ENCODE measurements around the gene SERP1.
"Not testable (repeated sequence)": the region's sequence is repeated elsewhere in the genome, so short reads cannot be mapped to it uniquely, and the experiment has no call there.

SERP1 gene

DNA sequence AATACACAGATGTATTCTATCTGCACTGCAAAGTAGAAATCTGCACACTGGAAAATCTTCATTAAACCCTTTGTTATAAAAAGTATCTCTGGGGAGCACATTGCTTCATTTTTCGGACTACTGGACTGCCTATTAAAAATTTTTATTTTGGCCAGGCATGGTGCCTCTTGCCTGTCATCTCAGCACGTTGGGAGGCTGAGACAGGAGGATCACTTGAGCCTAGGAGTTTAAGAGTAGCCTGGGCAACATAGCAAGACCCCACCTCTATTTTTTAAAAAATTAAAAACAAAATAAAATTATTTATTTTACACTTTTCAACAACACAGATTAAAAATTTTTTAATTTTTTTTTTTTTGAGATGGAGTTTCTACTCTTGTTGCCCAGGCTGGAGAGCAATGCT lies 6.0 kb downstream of the SERP1 start:
- DNase-seq (ENCODE audit: extremely low read depth in 1 of 2, low read depth in 1 of 2), result no peak

DNA sequence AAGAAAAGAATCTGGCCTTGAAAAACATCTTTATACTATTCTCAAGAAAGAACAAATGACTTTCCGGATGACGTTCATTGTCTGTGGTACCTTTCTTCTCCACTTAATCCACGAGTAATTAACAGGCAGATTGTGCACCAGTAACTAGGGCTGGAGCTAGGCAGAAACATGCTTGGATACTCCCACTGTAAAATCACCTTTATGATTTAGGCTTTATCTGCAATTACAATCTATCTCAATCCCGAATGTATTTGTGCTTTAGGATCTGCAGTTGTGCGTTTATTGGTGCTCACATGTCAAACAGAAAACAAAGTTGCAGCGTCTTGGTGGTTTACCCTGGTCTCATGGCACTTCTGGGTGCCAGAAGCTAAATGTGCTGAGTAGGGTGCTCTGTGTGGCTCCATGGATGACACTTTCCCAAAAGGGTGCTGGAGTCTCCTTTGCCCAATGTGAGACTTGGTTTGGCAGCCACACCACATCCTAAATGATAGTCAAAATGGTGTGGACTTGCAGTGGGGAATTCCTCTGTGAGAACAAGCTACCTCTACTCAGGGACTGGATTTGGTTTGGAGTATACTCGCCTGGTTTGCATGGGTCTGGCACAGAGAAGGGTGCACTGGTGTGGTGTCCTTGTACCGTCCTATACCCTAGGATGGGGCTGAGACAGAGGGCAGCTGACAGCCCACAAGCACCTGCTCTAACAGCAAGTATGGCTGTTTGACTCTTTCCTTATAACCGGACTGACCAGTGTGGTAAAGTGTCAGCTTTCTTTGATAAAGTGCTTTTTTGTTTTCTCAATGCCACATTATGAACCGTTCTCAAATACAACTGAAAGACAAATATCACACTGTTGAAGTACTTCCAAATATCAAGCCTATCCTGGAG lies 7.7 kb downstream of the SERP1 start:
- DNase-seq (ENCODE audit: extremely low read depth in 1 of 2, low read depth in 1 of 2), result no peak

DNA sequence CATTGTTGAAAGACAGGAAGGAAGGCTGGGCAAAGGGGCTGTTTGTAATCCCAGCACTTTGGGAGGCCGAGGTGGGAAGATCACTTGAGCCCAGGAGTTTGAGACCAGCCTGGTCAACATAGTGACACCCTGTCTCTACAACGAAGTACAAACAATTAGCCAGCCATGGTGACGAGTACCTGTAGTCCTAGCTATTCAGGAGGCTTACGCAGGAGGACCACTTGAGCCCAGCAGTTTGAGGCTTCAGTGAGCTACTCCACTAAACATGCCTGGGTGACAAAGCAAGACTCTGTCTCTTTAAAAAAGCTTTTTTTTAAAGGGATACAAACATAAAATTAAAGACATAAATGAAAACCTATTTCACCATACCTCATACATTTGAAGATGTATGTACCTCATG lies 11.1 kb downstream of the SERP1 start:
- no peak for DNase-seq (ENCODE audit: extremely low read depth in 1 of 2, low read depth in 1 of 2)

DNA sequence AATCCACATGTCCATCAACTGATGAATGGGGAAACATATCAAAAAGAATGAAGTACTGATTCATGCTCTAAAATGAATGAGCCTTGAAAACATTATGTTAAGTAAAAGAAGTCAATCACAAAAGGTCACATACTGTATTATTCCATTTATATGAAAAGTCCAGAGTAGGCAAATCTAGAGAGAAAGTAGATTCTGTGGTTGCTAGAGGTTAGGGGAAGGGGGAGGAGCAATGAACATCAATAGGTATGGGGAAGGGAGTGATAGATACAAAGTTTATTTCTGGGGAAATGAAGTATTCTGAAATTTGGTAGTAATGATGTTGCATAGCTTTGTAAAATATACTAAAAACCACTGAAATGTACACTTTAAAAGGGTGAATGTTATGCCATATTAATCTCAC lies 14.5 kb downstream of the SERP1 start:
- DNase-seq (ENCODE audit: extremely low read depth in 1 of 2, low read depth in 1 of 2), result no peak

DNA sequence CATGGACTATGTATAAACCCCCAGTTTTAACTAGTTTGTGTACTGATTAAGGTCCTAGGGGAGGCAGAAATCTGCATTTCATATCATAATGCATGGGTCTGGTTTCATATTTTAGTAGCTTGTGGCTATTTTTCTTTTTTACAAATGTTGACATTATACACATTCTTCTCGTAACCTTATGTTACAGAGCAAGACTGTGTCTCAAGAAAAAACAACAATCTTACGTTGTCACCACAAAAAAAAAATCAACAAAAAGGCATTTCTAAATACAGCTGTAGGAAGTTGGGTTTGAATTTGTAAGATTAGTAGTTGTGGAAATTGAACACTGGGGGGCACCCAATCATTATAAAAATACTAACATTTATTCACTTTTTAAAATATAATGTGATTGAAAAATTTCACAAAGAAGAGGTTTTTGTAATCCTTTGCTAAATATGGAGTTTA lies 17.9 kb downstream of the SERP1 start:
- DNase-seq (ENCODE audit: extremely low read depth in 1 of 2, low read depth in 1 of 2), result no peak

DNA sequence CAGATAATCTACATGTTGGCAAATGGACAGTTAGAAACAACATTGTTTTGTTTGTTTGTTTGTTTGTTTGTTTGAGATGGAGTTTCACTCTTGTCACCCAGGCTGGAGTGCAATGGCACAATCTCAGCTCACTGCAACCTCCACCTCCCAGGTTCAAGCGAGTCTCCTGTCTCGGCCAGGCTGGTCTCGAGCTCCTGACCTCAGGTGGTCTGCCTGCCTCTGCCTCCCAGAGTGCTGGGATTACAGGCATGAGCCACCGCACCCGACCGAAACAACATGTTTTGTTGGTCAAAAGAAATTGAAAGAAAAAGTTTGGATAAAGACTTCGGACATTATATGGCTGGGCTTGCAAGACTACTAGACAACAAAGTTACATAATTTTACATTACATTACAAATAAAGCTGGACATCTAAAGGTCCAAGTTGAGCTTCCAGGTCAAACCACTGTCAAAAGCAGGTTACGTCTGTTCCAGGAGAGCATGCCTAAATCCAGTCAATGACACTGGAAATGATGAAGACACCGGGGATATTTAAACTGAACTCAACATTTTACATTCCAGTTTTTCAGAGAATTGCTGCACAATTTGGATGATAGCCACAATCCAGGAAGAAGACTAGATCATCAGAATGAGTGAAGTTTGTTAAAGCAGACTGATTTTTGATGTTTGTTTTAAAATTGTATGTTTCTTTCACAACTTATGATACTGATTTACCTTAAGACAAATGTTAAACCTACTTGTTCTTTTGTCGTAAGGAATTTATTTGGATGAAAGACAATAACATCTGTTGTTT lies 18.6 kb downstream of the SERP1 start:
- DNase-seq (ENCODE audit: extremely low read depth in 1 of 2, low read depth in 1 of 2), result no peak

DNA sequence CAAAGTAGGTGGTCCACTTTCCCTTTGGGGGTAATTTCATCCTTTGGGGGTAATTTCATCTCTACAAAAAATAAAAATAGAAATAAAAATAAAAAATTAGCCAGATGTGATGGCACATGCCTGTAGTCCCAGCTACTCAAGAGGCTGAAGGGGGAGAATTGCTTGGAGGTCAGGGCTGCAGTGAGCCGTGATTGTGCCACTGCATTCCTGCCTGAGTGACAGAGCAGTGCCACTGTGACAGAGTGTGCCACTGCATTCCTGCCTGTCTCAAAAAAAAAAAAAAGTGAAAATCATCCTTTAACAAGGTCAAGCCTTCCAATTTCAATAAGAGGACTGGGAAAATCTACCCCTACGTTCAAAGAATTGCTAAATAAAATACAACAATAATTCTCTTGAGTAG lies 22.8 kb downstream of the SERP1 start:
- DNase-seq (ENCODE audit: extremely low read depth in 1 of 2, low read depth in 1 of 2), result no peak

DNA sequence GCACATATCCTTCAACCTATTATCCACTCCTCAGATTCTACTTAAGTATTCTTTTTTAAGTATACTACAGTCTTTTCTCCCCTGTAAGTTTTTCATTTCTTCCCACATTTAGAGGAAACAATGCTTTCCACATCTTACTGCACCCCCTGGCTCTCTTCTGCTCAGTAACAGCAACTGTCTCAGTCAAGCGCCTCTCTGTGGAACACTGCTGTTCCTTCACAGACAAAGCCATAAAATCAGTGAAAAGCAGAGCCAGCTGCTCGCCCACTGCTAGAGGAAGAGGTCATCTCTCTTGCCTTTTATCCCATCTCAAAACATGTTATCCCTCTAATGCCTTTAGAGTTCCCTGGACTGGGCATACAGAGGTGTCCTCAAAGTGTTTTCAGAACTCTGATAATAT lies 24.8 kb downstream of the SERP1 start:
- DNase-seq (ENCODE audit: extremely low read depth in 1 of 2, low read depth in 1 of 2), result no peak

DNA sequence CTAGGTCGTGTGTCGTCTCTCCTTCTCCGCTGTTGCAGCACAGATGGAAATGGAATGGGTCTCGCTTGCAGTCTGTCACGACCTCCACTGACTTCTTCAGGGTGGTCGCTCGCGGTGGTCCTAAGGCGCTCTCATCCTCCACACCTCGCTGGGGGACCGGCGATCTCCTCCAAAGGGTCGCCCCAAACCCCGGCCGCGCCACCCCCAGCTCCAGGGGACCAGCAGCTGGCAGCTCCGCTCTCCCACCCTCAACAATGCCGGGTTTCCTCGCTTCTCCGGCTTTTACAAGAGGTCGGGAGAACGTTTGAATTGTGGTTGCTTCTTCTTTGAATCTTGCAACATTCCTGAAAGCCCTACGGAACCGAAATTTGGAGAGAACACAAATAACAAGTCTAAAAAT lies 25.9 kb downstream of the SERP1 start:
- DNase-seq (ENCODE audit: extremely low read depth in 1 of 2, low read depth in 1 of 2), result no peak

DNA sequence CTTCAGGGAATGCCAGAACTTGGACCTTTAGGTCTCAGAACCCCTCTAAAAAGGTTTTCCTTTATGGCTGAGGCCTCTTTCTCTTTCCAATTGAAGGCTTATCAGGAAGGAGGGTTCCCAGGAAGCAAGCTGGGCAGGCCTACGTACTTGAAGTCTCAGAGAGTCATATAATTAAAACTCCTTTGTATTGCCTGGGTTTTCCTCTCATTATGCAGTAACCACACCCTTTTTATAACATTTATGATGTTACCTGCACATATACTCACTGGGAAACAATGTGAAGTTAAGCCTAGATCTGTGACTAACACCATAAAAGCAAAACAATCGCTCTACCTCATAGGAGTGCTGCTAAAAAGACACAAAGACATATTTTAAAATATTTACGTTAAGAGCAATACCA lies 27.3 kb downstream of the SERP1 start:
- no peak for DNase-seq (ENCODE audit: extremely low read depth in 1 of 2, low read depth in 1 of 2)

DNA sequence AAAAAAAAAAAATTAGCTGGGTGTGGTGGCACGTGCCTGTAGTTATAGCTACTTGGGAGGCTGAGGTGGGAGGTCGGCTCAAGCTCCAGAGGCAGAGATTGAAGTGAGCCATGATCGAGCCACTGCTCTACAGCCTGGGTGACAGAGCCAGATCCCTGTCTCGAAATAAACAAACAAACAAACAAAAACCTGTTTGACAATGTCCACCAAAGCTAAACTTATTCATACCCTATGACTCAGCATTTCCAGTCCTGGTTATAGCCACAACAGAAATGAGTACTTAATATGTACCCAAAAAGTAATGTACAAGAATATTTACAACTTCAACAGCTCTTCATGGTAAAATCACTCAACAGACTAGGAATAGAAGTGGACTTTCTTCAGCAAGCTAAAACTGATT lies 31.1 kb downstream of the SERP1 start:
- no peak for DNase-seq (ENCODE audit: extremely low read depth in 1 of 2, low read depth in 1 of 2)

DNA sequence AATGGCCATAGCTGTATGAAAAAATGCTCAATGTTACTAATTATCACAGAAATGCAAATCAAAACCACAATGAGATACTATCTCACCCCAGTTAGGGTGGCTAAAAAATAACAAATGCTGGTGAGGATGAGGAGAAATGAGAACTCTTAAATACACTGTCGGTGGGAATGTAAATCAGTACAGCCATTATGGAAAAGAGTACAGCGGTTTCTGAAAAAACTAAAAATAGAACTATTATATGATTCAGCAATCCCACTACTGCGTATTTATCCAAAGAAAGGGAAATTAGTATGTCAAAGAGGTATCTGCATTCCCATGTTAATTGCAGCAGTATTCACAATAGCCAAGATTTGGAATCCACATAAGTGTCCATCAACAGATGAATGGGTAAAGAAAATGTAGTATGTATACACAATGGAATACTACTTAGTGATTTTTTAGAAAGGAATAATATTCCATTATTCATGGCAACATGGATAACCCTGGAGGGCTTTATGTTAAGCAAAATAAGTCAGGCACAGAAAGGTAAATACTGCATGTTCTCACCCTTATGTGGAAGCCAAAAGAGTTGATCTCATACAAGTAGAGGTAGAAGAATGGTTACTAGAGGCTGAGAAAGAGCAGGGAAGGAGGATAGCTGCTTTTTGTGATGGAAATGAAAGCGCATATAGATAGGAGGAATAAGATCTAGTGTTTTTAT lies 35.0 kb downstream of the SERP1 start:
- no peak for DNase-seq (ENCODE audit: extremely low read depth in 1 of 2, low read depth in 1 of 2)

DNA sequence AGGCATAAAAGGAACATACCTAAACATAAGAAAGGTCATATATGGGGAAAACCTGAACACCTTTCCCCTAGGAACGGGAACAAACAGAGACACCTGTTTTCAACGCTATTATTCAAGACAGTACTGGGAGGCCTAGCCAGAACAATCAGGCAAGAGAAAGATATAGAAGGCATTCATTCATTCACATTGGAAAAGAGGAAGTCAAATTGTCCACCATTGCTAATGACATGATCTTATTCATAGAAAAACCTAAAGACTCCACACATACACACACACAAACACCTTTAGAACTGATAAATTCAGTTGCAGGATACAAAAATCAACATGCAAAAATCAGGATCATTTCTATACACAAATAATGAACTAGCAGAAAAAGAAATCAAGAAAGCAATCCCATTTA lies 36.5 kb downstream of the SERP1 start:
- DNase-seq (ENCODE audit: extremely low read depth in 1 of 2, low read depth in 1 of 2), result no peak

DNA sequence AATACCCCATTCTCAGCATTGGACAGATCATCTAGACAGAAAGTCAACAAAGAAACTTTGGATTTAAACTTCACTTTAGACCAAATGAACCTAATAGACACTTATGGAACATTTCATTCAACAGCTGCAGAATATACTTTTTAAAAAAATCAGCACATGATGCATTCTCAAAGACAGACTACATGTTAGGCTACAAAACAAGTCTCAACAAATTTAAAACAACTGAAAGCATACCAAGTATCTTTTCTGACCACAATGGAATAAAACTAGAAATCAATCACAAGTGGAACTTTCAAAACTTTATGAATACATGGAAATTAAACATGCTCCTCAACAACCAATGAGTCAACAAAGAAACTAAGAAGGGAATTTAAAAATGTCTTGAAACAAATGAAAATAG lies 37.9 kb downstream of the SERP1 start:
- DNase-seq (ENCODE audit: extremely low read depth in 1 of 2, low read depth in 1 of 2), result no peak

DNA sequence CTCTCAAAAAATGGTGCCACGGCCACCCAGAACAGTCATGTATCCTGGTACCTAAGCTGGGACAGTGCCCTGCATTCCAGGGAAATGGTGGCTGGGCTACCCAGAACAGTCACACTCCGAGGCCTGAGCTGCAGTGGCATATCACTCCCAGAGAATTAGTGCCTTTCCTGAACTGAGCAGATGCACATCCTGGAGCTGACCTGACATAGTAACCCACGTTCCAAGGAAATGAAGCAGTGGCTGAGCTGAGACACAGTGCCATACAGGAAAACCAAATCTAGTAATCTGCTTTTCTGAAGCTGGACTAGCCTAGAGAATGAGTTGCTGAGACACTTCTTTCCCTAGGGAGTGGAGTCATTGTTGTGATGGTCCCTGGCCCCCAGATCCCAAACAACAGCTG lies 41.8 kb downstream of the SERP1 start:
- no peak for DNase-seq (ENCODE audit: extremely low read depth in 1 of 2, low read depth in 1 of 2)

DNA sequence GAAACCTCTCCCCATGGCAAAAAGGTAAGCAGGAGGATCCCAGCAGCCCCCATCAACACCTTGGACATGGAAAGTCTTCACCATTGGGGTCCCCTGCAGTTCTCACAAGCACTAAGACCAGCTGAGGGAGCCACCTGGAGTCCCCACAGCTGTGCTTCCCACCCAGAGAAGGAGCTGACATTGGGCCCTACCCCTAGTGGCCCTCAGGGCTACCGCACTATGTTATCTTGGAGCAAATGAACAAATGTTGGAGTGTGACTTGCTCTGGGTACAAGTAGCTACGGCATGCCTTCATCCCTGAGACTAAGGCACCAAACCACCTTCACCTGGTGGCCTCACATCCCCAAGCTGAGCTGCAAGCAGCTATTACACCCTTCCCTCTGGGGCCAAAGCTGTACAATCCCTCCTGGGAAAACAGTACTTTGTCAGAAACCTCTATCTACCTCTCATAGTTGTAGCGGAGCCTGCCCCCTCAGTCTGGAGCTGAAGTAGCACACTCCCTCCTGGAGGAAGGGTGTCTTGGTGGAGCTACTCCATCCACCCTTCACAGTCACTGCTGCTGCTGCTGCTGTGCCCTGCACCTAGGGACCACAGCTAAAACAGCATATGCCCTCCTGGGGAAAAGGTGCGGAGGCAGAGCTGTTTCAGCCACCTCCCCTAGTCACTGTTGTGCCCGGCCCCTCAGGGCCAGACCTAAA lies 42.7 kb downstream of the SERP1 start:
- no peak for DNase-seq (ENCODE audit: extremely low read depth in 1 of 2, low read depth in 1 of 2)

DNA sequence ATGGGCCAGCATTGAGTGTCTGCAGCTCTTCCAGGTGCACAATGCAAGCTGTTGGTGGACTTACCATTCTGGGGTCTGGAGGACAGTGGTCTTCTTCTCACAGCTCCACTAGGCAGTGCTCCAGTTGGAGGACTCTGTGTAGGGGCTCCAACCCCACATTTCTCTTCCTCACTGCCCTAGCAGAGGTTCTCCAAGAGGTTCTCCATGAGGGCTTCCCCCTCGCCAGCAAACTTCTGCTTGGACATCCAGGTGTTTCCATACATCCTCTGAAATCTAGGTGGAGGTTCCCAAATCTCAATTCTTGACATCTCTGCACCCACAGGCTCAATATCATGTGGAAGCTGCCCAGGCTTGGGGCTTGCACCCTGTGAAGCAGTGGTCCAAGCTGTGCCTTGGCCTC lies 45.3 kb downstream of the SERP1 start:
- DNase-seq (ENCODE audit: extremely low read depth in 1 of 2, low read depth in 1 of 2), result not testable (repeated sequence)

DNA sequence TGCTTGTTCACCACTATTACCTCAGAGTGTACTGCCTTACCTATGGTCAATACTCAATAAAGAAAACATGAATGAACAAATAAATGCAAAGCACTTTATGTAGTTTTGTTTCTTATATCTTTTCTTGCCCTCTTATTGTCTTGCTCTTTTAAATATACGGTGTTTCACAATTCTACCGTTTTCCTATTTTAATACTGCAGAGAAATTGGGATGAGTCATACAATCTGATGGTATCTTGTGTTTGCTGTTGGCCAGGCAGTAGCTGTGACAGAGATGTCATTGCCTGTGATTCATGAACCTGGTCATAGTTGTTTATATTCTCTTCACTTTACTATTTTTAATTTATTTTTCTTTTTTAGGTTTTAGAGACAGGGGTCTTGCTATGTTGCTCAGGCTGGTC lies 48.3 kb downstream of the SERP1 start:
- DNase-seq (ENCODE audit: extremely low read depth in 1 of 2, low read depth in 1 of 2), result no peak

DNA sequence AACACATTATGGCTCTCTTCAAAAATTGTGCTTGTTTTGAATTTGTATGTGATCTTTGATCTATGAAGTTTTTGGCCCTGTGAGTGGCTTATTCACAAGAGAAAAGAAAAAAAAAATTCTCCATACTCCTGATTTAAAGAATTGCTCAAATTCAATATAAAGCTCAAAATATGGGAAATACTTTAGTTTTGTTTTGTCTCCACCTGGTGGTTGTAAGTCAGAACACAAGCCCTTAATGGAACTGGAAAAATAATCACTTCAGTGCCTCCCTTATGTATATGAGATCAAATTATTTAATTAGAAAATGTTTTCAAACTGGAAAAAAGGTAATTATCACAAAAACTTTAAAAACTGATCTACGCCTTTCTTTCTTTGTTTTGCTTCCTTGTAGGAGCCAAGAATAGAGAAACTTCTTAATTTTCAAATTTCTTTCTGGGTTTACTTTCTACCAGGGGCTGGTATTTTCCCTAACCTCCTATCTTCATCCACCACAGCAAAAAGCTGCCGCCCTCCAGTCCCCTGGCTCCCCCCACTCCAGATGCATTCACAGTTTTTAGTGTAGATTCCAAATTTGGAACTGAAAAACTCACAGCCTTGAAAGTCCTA lies 50.6 kb downstream of the SERP1 start:
- DNase-seq (ENCODE audit: extremely low read depth in 1 of 2, low read depth in 1 of 2), result no peak

DNA sequence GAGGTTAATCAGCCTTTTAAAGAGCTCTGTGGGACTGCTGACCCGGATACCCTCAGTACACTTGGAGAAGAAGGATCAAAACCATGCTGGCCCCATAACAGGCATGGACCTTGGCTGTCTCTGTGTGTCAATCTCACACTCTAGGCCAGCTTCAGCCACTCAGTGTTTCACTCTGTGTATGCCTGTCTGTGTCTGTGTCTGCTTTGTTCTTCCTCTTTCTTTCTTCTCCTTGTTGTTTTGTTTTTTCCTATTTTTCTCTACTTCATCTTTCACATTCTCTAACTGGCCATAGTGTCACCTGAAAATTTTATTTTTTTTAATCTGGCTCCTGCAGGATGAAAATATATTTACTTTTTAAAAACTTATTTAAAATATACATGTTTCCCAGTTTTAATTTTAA lies 51.1 kb downstream of the SERP1 start:
- DNase-seq (ENCODE audit: extremely low read depth in 1 of 2, low read depth in 1 of 2), result no peak
